Activated CD4-positive, alpha-beta T cell treated with anti-CD3 and anti-CD28 coated beads, Interleukin-2, amount 10 ng/mL, durations not matched to agents 7 days and 5 days (primary cell): ENCODE measurements around the gene LMAN1L. TPM values are rescaled to one million over a fixed set of nuclear protein-coding genes. Genes with fewer than 3 reads are reported as not detected.

Experiments used
- CTCF ChIA-PET: fragments of 350-600 bp; sonication (Branson Sonifier 250); formaldehyde crosslinking; loops from one replicate; lab custom pipeline; 2021; ENCODE audit warnings: antibody characterized with exemption; lab: Charles Lee
- POLR2A ChIA-PET: fragments of 350-600 bp; sonication (Branson Sonifier 250); formaldehyde crosslinking; loops from one replicate; lab custom pipeline; 2021; ENCODE audit warnings: antibody characterized with exemption; lab: Charles Lee
- DNase-seq: peaks from one replicate; pipeline ENCODE4 v3.0.0-alpha.2; 2020
- H3K27ac Mint-ChIP-seq: one replicate; pipeline ENCODE4 v1.8.0; 2021; ENCODE audit warnings: mild to moderate bottlenecking, moderate library complexity, mixed read lengths
- H3K27me3 Mint-ChIP-seq: one replicate; pipeline ENCODE4 v1.8.0; 2021; ENCODE audit warnings: mixed read lengths
- H3K36me3 Mint-ChIP-seq: one replicate; pipeline ENCODE4 v1.8.0; 2021; ENCODE audit warnings: low read depth, mixed read lengths
- H3K4me1 Mint-ChIP-seq: one replicate; pipeline ENCODE4 v1.8.0; 2021; ENCODE audit warnings: mixed read lengths
- H3K4me3 Mint-ChIP-seq: one replicate; pipeline ENCODE4 v1.8.0; 2021; ENCODE audit warnings: mild to moderate bottlenecking, moderate library complexity, mixed read lengths
- H3K9me3 Mint-ChIP-seq: one replicate; pipeline ENCODE4 v1.8.0; 2021; ENCODE audit warnings: mixed read lengths
- total RNA-seq, 2 experiments: library from RNA; stranded (reverse); gene quantifications; one replicate each; pipeline ENCODE4 v1.2.3, GENCODE V29; 2021

Gene LMAN1L
- total RNA-seq, 2 experiments from 2014 or later = 0.87 to 0.92 TPM

GRCh38 chr15:74858369-74858740 is 45.7 kb downstream of the LMAN1L start:
- Mint-ChIP-seq H3K36me3 (peaks cover 7% of the 10 kb centered on the region), H3K4me1 (peaks cover 39% of the 10 kb centered on the region), H3K9me3 (no peaks in the 10 kb centered on the region), H3K27me3 (no peaks in the 10 kb centered on the region), H3K4me3 (no peak overlapping the region), H3K27ac (peak overlapping the region; percentile 60)
- DNase-seq = no peak
- ChIA-PET POLR2A (interaction anchor here (0.9 to 1.6 kb wide), 2 partner anchors 11 to 44 kb away, joined by 5 read pairs; no protein-coding TSS in a partner anchor), CTCF (interaction anchor here (0.7 to 1.6 kb wide), 12 partner anchors 9 to 83 kb away, joined by 3 to 8 read pairs (median 4); partner anchors contain the start of genes SCAMP2 and ULK3)

- peaks cover 6% of the 10 kb centered on the region for H3K9me3 Mint-ChIP-seq
- H3K27me3 Mint-ChIP-seq = no peaks in the 10 kb centered on the region
- CTCF ChIA-PET = interaction anchor here (0.6 to 1.4 kb wide), 4 partner anchors 11 to 38 kb away, joined by 3 to 5 read pairs (median 4); no protein-coding TSS in a partner anchor
- H3K4me3 Mint-ChIP-seq = no peak overlapping the region
- POLR2A ChIA-PET = no interaction called here
- DNase-seq = no peak
- peak overlapping the region; percentile 84 for H3K27ac Mint-ChIP-seq
- H3K36me3 Mint-ChIP-seq = peaks cover 39% of the 10 kb centered on the region
- H3K4me1 Mint-ChIP-seq = peaks cover 61% of the 10 kb centered on the region
Observed at GRCh38 chr15:74863239-74864056, 50.8 kb downstream of the LMAN1L start.

- ChIA-PET CTCF (interaction anchor here (1.0 to 1.5 kb wide), 3 partner anchors 9 to 37 kb away, joined by 3 to 5 read pairs (median 4); no protein-coding TSS in a partner anchor), POLR2A (no interaction called here)
- peaks cover 60% of the 10 kb centered on the region for H3K4me1 Mint-ChIP-seq
- H3K9me3 Mint-ChIP-seq = peaks cover 6% of the 10 kb centered on the region
- no peak for DNase-seq
- H3K36me3 Mint-ChIP-seq = peaks cover 46% of the 10 kb centered on the region
- no peak overlapping the region for H3K4me3 Mint-ChIP-seq
- H3K27ac Mint-ChIP-seq = peak overlapping the region; percentile 47
- no peaks in the 10 kb centered on the region for H3K27me3 Mint-ChIP-seq
Observed at GRCh38 chr15:74864296-74864695, 51.7 kb downstream of the LMAN1L start.

- ChIA-PET CTCF (interaction anchor here (0.7 to 1.5 kb wide), 3 partner anchors 10 to 35 kb away, joined by 3 to 5 read pairs (median 3); partner anchors contain the start of gene ULK3), POLR2A (interaction anchor here (0.7 kb wide), 1 partner anchor 35 kb away, joined by 4 read pairs; no protein-coding TSS in a partner anchor)
- no peak for DNase-seq
- Mint-ChIP-seq H3K27me3 (no peaks in the 10 kb centered on the region), H3K36me3 (peaks cover 56% of the 10 kb centered on the region), H3K9me3 (peaks cover 6% of the 10 kb centered on the region), H3K4me3 (no peak overlapping the region), H3K27ac (peak overlapping the region; percentile 83), H3K4me1 (peaks cover 65% of the 10 kb centered on the region)
Observed at GRCh38 chr15:74865316-74865715, 52.7 kb downstream of the LMAN1L start.

GRCh38 chr15:74866090-74866489 is 53.5 kb downstream of the LMAN1L start:
- Mint-ChIP-seq H3K4me3 (no peak overlapping the region), H3K4me1 (peaks cover 73% of the 10 kb centered on the region), H3K27me3 (no peaks in the 10 kb centered on the region), H3K36me3 (peaks cover 63% of the 10 kb centered on the region), H3K9me3 (peaks cover 6% of the 10 kb centered on the region), H3K27ac (peak overlapping the region; percentile 73)
- CTCF ChIA-PET = interaction anchor here (0.8 to 1.5 kb wide), 2 partner anchors 11 to 23 kb away, joined by 3 to 5 read pairs; partner anchors contain the start of gene ULK3
- POLR2A ChIA-PET = no interaction called here
- no peak for DNase-seq

GRCh38 chr15:74867466-74868038 is 54.9 kb downstream of the LMAN1L start:
- peak overlapping the region; percentile 41 for H3K4me3 Mint-ChIP-seq
- H3K4me1 Mint-ChIP-seq = peaks cover 78% of the 10 kb centered on the region
- DNase-seq = no peak
- POLR2A ChIA-PET = interaction anchor here (0.6 kb wide), 2 partner anchors 70 to 194 kb away, joined by 3 to 4 read pairs; partner anchors contain the start of gene COX5A
- H3K27me3 Mint-ChIP-seq = no peaks in the 10 kb centered on the region
- H3K36me3 Mint-ChIP-seq = peaks cover 71% of the 10 kb centered on the region
- peaks cover 6% of the 10 kb centered on the region for H3K9me3 Mint-ChIP-seq
- CTCF ChIA-PET = interaction anchor here (0.8 to 1.9 kb wide), 6 partner anchors 9 to 97 kb away, joined by 3 to 5 read pairs (median 4); partner anchors contain the start of gene MPI
- peak overlapping the region; percentile 75 for H3K27ac Mint-ChIP-seq

GRCh38 chr15:74868059-74868458 is 55.4 kb downstream of the LMAN1L start:
- POLR2A ChIA-PET = interaction anchor here (0.6 kb wide), 2 partner anchors 70 to 194 kb away, joined by 3 to 4 read pairs; partner anchors contain the start of gene COX5A
- H3K9me3 Mint-ChIP-seq = peaks cover 6% of the 10 kb centered on the region
- peaks cover 75% of the 10 kb centered on the region for H3K36me3 Mint-ChIP-seq

GRCh38 chr15:74869372-74869725 is 56.7 kb downstream of the LMAN1L start:
- Mint-ChIP-seq H3K27ac (peak overlapping the region; percentile 90), H3K36me3 (peaks cover 69% of the 10 kb centered on the region), H3K9me3 (peaks cover 6% of the 10 kb centered on the region), H3K27me3 (no peaks in the 10 kb centered on the region), H3K4me1 (peaks cover 81% of the 10 kb centered on the region), H3K4me3 (peak overlapping the region; percentile 94)
- ChIA-PET POLR2A (interaction anchor here (1.1 kb wide), 2 partner anchors 11 to 25 kb away, joined by 5 read pairs; no protein-coding TSS in a partner anchor), CTCF (interaction anchor here (0.6 to 3.2 kb wide), 17 partner anchors 8 to 248 kb away, joined by 3 to 14 read pairs (median 5); partner anchors contain the start of genes FAM219B and ULK3)
- DNase-seq = no peak

More at GRCh38 chr15:74868059-74868458, 55.4 kb downstream of the LMAN1L start:
- H3K27ac Mint-ChIP-seq = peak overlapping the region; percentile 75
- CTCF ChIA-PET = interaction anchor here (0.8 to 3.2 kb wide), 8 partner anchors 10 to 247 kb away, joined by 3 to 14 read pairs (median 4); partner anchors contain the start of gene MPI
- peaks cover 81% of the 10 kb centered on the region for H3K4me1 Mint-ChIP-seq
- DNase-seq = no peak
- peak overlapping the region; percentile 41 for H3K4me3 Mint-ChIP-seq
- H3K27me3 Mint-ChIP-seq = no peaks in the 10 kb centered on the region

- ChIA-PET CTCF (interaction anchor here (0.6 to 3.2 kb wide), 18 partner anchors 8 to 98 kb away, joined by 3 to 14 read pairs (median 5); partner anchors contain the start of genes FAM219B and ULK3), POLR2A (interaction anchor here (1.1 kb wide), 2 partner anchors 12 to 25 kb away, joined by 5 read pairs; no protein-coding TSS in a partner anchor)
- Mint-ChIP-seq H3K9me3 (peaks cover 6% of the 10 kb centered on the region), H3K36me3 (peaks cover 67% of the 10 kb centered on the region), H3K27me3 (no peaks in the 10 kb centered on the region), H3K4me1 (peaks cover 78% of the 10 kb centered on the region), H3K4me3 (peak overlapping the region; percentile 94), H3K27ac (peak overlapping the region; percentile 90)
- DNase-seq = peak; percentile 57
Observed at GRCh38 chr15:74869726-74870407, 57.2 kb downstream of the LMAN1L start.

- peaks cover 6% of the 10 kb centered on the region for H3K9me3 Mint-ChIP-seq
- ChIA-PET POLR2A (interaction anchor here (0.7 to 1.1 kb wide), 4 partner anchors 12 to 83 kb away, joined by 3 to 5 read pairs (median 4); no protein-coding TSS in a partner anchor), CTCF (interaction anchor here (0.7 to 3.2 kb wide), 15 partner anchors 9 to 254 kb away, joined by 3 to 14 read pairs (median 3); partner anchors contain the start of gene FAM219B)
- H3K27ac Mint-ChIP-seq = peak overlapping the region; percentile 90
- no peaks in the 10 kb centered on the region for H3K27me3 Mint-ChIP-seq
- no peak for DNase-seq
- peaks cover 75% of the 10 kb centered on the region for H3K4me1 Mint-ChIP-seq
- peaks cover 62% of the 10 kb centered on the region for H3K36me3 Mint-ChIP-seq
- H3K4me3 Mint-ChIP-seq = peak overlapping the region; percentile 94
Observed at GRCh38 chr15:74870436-74871215, 58.0 kb downstream of the LMAN1L start.

GRCh38 chr15:74872702-74873035 is 60.0 kb downstream of the LMAN1L start:
- CTCF ChIA-PET = interaction anchor here (0.9 to 2.3 kb wide), 4 partner anchors 15 to 101 kb away, joined by 3 to 8 read pairs (median 4); partner anchors contain the start of gene MPI
- POLR2A ChIA-PET = no interaction called here
- H3K27ac Mint-ChIP-seq = peak overlapping the region; percentile 93
- peaks cover 55% of the 10 kb centered on the region for H3K4me1 Mint-ChIP-seq
- H3K27me3 Mint-ChIP-seq = peaks cover 3% of the 10 kb centered on the region
- peaks cover 44% of the 10 kb centered on the region for H3K36me3 Mint-ChIP-seq
- no peak for DNase-seq
- peak overlapping the region; percentile 94 for H3K4me3 Mint-ChIP-seq
- peaks cover 2% of the 10 kb centered on the region for H3K9me3 Mint-ChIP-seq
